Measurements from ENCODE around the gene PAX8. TPM values are rescaled to one million over a fixed set of nuclear protein-coding genes. Genes with fewer than 3 reads are reported as not detected.

Gene PAX8
- total RNA-seq, 1 donor from 2014 or later = 0.71 TPM

- no peak overlapping the region for H3K4me3 Mint-ChIP-seq
- H3K36me3 Mint-ChIP-seq (ENCODE audit: low read depth) = no peaks in the 10 kb centered on the region
- no peaks in the 10 kb centered on the region for H3K9me3 Mint-ChIP-seq
- H3K4me1 Mint-ChIP-seq = peaks cover 13% of the 10 kb centered on the region
- no peak for DNase-seq
- TF ChIP-seq, protein P1, sequence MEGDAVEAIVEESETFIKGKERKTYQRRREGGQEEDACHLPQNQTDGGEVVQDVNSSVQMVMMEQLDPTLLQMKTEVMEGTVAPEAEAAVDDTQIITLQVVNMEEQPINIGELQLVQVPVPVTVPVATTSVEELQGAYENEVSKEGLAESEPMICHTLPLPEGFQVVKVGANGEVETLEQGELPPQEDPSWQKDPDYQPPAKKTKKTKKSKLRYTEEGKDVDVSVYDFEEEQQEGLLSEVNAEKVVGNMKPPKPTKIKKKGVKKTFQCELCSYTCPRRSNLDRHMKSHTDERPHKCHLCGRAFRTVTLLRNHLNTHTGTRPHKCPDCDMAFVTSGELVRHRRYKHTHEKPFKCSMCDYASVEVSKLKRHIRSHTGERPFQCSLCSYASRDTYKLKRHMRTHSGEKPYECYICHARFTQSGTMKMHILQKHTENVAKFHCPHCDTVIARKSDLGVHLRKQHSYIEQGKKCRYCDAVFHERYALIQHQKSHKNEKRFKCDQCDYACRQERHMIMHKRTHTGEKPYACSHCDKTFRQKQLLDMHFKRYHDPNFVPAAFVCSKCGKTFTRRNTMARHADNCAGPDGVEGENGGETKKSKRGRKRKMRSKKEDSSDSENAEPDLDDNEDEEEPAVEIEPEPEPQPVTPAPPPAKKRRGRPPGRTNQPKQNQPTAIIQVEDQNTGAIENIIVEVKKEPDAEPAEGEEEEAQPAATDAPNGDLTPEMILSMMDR (IDR thresholded peaks at IDR 0.05) = no peak
- CTCF ChIA-PET = interaction anchor here (1.0 kb wide), 1 partner anchor 76 kb away, joined by 3 read pairs; no protein-coding TSS in a partner anchor
- peaks cover 16% of the 10 kb centered on the region for H3K27me3 Mint-ChIP-seq
- no peak overlapping the region for H3K27ac Mint-ChIP-seq
- intact Hi-C loops (cut with micrococcal nuclease) = no loop called here
- POLR2A ChIA-PET = no interaction called here
- ATAC-seq (ENCODE audit: low read depth) = no peak
These were observed 65.4 kb downstream of the PAX8 start for GRCh38 chr2:113213061-113213930.

GRCh38 chr2:113212245-113213060 is 66.3 kb downstream of the PAX8 start:
- Mint-ChIP-seq H3K27me3 (peaks cover 16% of the 10 kb centered on the region), H3K9me3 (no peaks in the 10 kb centered on the region), H3K36me3 (ENCODE audit: low read depth) (no peaks in the 10 kb centered on the region), H3K27ac (no peak overlapping the region), H3K4me3 (no peak overlapping the region), H3K4me1 (peaks cover 7% of the 10 kb centered on the region)
- intact Hi-C loops (cut with micrococcal nuclease) = no loop called here
- ChIA-PET CTCF (interaction anchor here (0.7 to 1.6 kb wide), 3 partner anchors 9 to 158 kb away, joined by 3 to 4 read pairs (median 4); no protein-coding TSS in a partner anchor), POLR2A (no interaction called here)
- TF ChIP-seq, protein P1 (IDR thresholded peaks at IDR 0.05) = no peak
- DNase-seq (no peak), ATAC-seq (ENCODE audit: low read depth) (no peak)

GRCh38 chr2:113211226-113212105 is 67.3 kb downstream of the PAX8 start:
- DNase-seq = no peak
- Mint-ChIP-seq H3K27ac (no peak overlapping the region), H3K36me3 (ENCODE audit: low read depth) (no peaks in the 10 kb centered on the region), H3K4me1 (no peaks in the 10 kb centered on the region), H3K27me3 (peaks cover 14% of the 10 kb centered on the region), H3K9me3 (no peaks in the 10 kb centered on the region), H3K4me3 (no peak overlapping the region)
- ATAC-seq (ENCODE audit: low read depth) = no peak
- TF ChIP-seq, protein P1 (IDR thresholded peaks at IDR 0.05) = no peak
- intact Hi-C loops (cut with micrococcal nuclease) = no loop called here
- ChIA-PET CTCF (interaction anchor here (0.7 to 1.6 kb wide), 4 partner anchors 8 to 159 kb away, joined by 3 to 4 read pairs (median 4); no protein-coding TSS in a partner anchor), POLR2A (no interaction called here)

- ChIA-PET CTCF (no interaction called here), POLR2A (no interaction called here)
- intact Hi-C loops (cut with micrococcal nuclease) = loop anchor here (10.0 kb wide), 1 partner anchor 235 kb away; no protein-coding TSS in a partner anchor
- Mint-ChIP-seq H3K9me3 (no peaks in the 10 kb centered on the region), H3K4me1 (peaks cover 3% of the 10 kb centered on the region), H3K27me3 (peaks cover 12% of the 10 kb centered on the region), H3K4me3 (no peak overlapping the region), H3K27ac (no peak overlapping the region), H3K36me3 (ENCODE audit: low read depth) (no peaks in the 10 kb centered on the region)
- TF ChIP-seq, protein P1 (IDR thresholded peaks at IDR 0.05) = no peak
- ATAC-seq (ENCODE audit: low read depth) = no peak
- no peak for DNase-seq
These were observed 69.0 kb downstream of the PAX8 start for GRCh38 chr2:113209646-113210171.

All from activated B cell treated with CpG ODN at 0.5 μM for 24 hours (primary cell).